ENCODE results near the gene SLC37A1.

Gene SLC37A1

DNA sequence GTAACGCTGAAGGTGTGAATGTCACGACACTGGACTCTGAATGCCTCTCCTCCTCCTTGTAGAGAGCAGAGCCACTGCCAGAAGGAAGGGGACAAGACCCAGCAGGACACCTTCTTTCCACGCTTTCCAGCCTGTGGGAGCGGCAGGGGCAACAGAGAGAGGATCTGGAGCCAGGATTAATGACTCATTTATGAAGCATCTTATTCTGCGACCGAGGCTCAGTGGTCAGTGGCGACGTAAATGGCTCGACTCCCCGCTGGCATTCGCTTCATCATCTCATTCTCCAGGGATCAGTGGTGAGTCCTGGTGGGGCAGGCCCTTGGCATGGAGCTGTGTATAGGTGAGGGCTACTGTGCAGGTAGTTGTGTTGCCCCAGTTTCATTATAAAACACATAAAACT, 4.6 kb downstream of the SLC37A1 start:
- H3K27ac ChIP-seq: no peak overlapping the region
- TF ChIP-seq, protein P1, sequence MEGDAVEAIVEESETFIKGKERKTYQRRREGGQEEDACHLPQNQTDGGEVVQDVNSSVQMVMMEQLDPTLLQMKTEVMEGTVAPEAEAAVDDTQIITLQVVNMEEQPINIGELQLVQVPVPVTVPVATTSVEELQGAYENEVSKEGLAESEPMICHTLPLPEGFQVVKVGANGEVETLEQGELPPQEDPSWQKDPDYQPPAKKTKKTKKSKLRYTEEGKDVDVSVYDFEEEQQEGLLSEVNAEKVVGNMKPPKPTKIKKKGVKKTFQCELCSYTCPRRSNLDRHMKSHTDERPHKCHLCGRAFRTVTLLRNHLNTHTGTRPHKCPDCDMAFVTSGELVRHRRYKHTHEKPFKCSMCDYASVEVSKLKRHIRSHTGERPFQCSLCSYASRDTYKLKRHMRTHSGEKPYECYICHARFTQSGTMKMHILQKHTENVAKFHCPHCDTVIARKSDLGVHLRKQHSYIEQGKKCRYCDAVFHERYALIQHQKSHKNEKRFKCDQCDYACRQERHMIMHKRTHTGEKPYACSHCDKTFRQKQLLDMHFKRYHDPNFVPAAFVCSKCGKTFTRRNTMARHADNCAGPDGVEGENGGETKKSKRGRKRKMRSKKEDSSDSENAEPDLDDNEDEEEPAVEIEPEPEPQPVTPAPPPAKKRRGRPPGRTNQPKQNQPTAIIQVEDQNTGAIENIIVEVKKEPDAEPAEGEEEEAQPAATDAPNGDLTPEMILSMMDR (conservative IDR thresholded peaks at IDR 0.05; ENCODE audit: low read depth): no peak
- ChIA-PET CTCF (no interaction called here), POLR2A (ENCODE audit: low non-redundant PET) (no interaction called here)
- no peak for DNase-seq (ENCODE audit: low spot score)

DNA sequence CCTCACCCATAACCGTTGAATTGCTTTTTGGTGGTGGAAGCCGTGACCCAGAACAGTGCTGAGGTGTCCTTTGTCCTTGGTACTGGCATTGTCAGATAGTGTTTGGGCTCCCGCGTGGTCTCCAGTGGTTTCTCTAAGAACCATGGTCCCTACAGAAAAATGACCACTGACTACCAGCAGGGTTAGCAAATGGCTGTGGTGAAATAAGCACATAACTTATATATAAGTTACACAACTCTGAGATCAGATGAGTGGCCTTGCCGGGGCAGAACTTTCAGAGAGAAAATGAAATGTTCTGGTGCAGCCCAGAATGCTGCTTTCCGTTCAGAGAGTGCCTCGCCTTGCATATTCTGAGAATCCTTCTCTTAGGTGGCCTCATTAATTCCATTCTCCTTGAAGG, 5.0 kb downstream of the SLC37A1 start:
- DNase-seq (ENCODE audit: low spot score): no peak
- ChIA-PET CTCF (no interaction called here), POLR2A (ENCODE audit: low non-redundant PET) (no interaction called here)
- no peak overlapping the region for H3K27ac ChIP-seq
- TF ChIP-seq, protein P1 (conservative IDR thresholded peaks at IDR 0.05; ENCODE audit: low read depth): no peak

DNA sequence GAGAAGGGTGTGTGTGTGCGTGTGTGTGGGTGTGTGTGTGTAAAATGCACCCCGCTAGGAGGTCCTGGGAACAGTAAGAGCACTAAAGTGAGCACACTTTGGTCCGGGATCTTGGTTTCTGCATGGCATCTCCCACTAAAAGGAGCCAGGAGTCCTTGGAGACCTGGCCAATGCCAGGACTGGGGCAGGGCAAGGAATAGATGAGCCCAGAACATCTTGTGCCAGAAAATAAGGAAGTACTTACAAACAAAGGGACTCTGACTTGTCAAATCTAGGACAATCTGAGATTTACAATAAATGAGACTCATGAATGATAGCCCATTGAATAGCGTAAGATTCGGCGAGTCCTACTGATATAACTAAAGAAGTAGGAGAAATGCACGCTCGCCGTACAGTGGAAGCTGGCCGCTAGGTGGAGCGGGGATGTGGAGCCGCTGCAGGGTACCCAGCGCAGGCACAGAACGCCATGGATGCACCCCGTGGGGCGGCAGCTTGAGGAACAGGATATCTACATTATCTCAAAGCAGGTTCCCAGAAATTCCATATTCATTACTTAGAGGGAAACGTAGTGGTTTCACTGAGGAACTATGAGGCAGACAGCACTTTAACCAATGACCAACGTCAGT, 7.1 kb downstream of the SLC37A1 start:
- DNase-seq (ENCODE audit: low spot score): no peak
- ChIA-PET POLR2A (ENCODE audit: low non-redundant PET) (no interaction called here), CTCF (no interaction called here)
- TF ChIP-seq, protein P1 (conservative IDR thresholded peaks at IDR 0.05; ENCODE audit: low read depth): no peak
- no peak overlapping the region for H3K27ac ChIP-seq

DNA sequence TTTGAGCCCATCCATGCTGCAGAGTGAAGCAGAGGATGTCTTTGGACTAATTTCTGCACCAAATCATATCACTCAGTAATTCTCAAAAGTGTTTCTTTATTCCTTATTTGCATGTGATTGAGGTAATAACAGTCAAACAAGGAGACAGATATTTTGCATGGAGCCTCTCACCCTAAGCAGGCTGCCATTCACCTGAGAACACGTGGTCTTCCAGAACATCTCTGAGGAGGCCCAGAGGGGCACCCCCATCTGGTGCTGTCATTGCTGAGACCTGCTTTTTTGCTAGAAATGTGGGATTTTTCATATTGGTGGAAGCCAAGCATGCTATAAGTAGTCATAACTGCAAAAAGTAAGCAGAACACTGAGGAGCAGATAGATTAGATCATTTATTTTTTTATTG, 7.7 kb downstream of the SLC37A1 start:
- no peak for DNase-seq (ENCODE audit: low spot score)
- H3K27ac ChIP-seq: no peak overlapping the region
- CTCF ChIA-PET: no interaction called here
- TF ChIP-seq, protein P1 (conservative IDR thresholded peaks at IDR 0.05; ENCODE audit: low read depth): no peak
- POLR2A ChIA-PET (ENCODE audit: low non-redundant PET): no interaction called here

- ChIA-PET POLR2A (ENCODE audit: low non-redundant PET) (no interaction called here), CTCF (no interaction called here)
- H3K27ac ChIP-seq: no peak overlapping the region
- no peak for DNase-seq (ENCODE audit: low spot score)
- TF ChIP-seq, protein P1 (conservative IDR thresholded peaks at IDR 0.05; ENCODE audit: low read depth): no peak
Observed at GRCh38 chr21:42521805-42522204, 8.2 kb downstream of the SLC37A1 start.

GRCh38 chr21:42522271-42522670, 8.6 kb downstream of the SLC37A1 start:
- ChIA-PET CTCF (no interaction called here), POLR2A (ENCODE audit: low non-redundant PET) (no interaction called here)
- no peak overlapping the region for H3K27ac ChIP-seq
- TF ChIP-seq, protein P1 (conservative IDR thresholded peaks at IDR 0.05; ENCODE audit: low read depth): no peak
- no peak for DNase-seq (ENCODE audit: low spot score)

DNA sequence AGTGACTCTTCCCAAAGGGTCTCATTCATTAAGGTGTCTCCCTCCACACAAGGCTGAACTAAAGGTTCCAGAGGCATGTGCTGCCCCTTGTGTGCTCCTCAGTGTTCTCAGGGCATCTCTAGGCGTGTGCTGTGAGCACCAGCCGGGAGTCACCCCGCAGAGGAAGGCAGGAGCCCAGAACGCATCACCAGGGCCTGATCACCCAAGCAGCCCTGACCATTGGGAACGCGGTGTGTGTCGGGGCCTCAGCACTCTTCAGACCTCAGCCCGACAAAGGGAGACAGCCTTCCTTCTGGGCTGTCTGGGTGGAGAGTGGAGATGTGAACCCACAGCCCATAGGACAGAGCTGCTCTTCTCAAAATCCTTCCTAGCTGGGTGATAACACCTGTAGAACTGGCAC, 9.1 kb downstream of the SLC37A1 start:
- CTCF ChIA-PET: no interaction called here
- POLR2A ChIA-PET (ENCODE audit: low non-redundant PET): no interaction called here
- TF ChIP-seq, protein P1 (conservative IDR thresholded peaks at IDR 0.05; ENCODE audit: low read depth): no peak
- no peak for DNase-seq (ENCODE audit: low spot score)
- H3K27ac ChIP-seq: no peak overlapping the region

All from RWPE1 (cell line).